ENCODE results near the gene RAB30. TPM values are rescaled to one million over a fixed set of nuclear protein-coding genes. Genes with fewer than 3 reads are reported as not detected.
"Not testable (repeated sequence)": the region's sequence is repeated elsewhere in the genome, so short reads cannot be mapped to it uniquely, and the experiment has no call there.

The RAB30 gene
- total RNA-seq, 1 donor from 2014 or later = 7.2 TPM

GRCh38 chr11:82959987-82960778 is 111.5 kb downstream of the RAB30 start:
- intact Hi-C loops (cut with micrococcal nuclease) = loop anchor here (1.0 to 2.0 kb wide), 11 partner anchors 11 to 326 kb away; partner anchors contain the start of genes CCDC90B, DDIAS and RAB30

GRCh38 chr11:82955736-82956453 is 115.8 kb downstream of the RAB30 start:
- intact Hi-C loops (cut with micrococcal nuclease) = loop anchor here (1.0 kb wide), 1 partner anchor 200 kb away; no protein-coding TSS in a partner anchor

- intact Hi-C loops (cut with micrococcal nuclease) = not testable (repeated sequence)
These were observed 121.2 kb downstream of the RAB30 start for GRCh38 chr11:82950502-82950901.

- intact Hi-C loops (cut with micrococcal nuclease) = no loop called here
These were observed 122.3 kb downstream of the RAB30 start for GRCh38 chr11:82949352-82949751.

GRCh38 chr11:82945682-82946081 is 126.0 kb downstream of the RAB30 start:
- intact Hi-C loops (cut with micrococcal nuclease) = no loop called here

GRCh38 chr11:82945041-82945440 is 126.7 kb downstream of the RAB30 start:
- intact Hi-C loops (cut with micrococcal nuclease) = not testable (repeated sequence)

DNA sequence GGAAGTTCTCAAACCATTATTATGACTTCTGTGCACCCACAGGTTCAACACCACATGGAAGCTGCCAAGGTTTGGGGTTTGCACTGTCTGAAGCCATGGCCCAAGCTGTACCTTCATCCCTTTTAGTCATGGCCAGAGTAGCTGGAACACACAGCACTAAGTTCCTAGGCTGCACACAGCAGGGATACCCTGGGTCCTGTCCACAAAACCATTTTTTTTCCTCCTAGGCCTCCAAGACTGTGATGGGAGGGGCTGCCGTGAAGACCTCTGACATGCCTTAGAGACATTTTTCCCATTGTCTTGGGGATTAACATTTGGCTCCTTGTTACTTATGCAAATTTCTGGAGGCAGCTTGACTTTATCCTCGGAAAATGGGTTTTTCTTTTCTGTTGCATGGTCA is 127.5 kb downstream of the RAB30 start:
- intact Hi-C loops (cut with micrococcal nuclease) = no loop called here

- intact Hi-C loops (cut with micrococcal nuclease) = not testable (repeated sequence)
These were observed 128.3 kb downstream of the RAB30 start for GRCh38 chr11:82943430-82943829.

- intact Hi-C loops (cut with micrococcal nuclease) = no loop called here
These were observed 129.3 kb downstream of the RAB30 start for GRCh38 chr11:82942376-82942775.

DNA sequence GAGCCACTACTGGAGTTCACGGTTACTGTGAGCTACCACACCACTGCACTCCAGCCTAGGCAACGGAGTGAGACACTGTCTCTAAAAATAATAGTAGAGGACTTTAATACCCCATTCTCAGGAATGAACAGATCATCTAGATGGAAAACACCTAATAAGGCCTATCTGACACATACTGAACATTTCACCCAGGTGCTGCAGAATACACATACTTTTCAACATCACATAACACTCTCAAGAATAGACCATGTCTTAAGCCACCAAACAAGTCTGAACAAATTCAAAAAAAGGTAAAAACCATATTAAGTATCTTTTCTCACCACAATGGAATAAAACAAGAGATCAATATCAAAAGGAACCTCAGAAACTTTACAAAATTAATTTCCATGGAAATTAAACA is 132.2 kb downstream of the RAB30 start:
- intact Hi-C loops (cut with micrococcal nuclease) = no loop called here

- intact Hi-C loops (cut with micrococcal nuclease) = no loop called here
These were observed 134.1 kb downstream of the RAB30 start for GRCh38 chr11:82937554-82937953.

GRCh38 chr11:82936261-82936660 is 135.4 kb downstream of the RAB30 start:
- intact Hi-C loops (cut with micrococcal nuclease) = no loop called here

- intact Hi-C loops (cut with micrococcal nuclease) = no loop called here
These were observed 139.1 kb downstream of the RAB30 start for GRCh38 chr11:82932564-82932963.

- intact Hi-C loops (cut with micrococcal nuclease) = no loop called here
These were observed 141.0 kb downstream of the RAB30 start for GRCh38 chr11:82930734-82931133.

- intact Hi-C loops (cut with micrococcal nuclease) = no loop called here
These were observed 141.5 kb downstream of the RAB30 start for GRCh38 chr11:82930229-82930628.

- intact Hi-C loops (cut with micrococcal nuclease) = no loop called here
These were observed 142.6 kb downstream of the RAB30 start for GRCh38 chr11:82929121-82929520.

GRCh38 chr11:82927264-82927880 is 144.3 kb downstream of the RAB30 start:
- intact Hi-C loops (cut with micrococcal nuclease) = loop anchor here (1.0 to 2.0 kb wide), 8 partner anchors 8 to 144 kb away; partner anchors contain the start of genes DDIAS and RAB30

DNA sequence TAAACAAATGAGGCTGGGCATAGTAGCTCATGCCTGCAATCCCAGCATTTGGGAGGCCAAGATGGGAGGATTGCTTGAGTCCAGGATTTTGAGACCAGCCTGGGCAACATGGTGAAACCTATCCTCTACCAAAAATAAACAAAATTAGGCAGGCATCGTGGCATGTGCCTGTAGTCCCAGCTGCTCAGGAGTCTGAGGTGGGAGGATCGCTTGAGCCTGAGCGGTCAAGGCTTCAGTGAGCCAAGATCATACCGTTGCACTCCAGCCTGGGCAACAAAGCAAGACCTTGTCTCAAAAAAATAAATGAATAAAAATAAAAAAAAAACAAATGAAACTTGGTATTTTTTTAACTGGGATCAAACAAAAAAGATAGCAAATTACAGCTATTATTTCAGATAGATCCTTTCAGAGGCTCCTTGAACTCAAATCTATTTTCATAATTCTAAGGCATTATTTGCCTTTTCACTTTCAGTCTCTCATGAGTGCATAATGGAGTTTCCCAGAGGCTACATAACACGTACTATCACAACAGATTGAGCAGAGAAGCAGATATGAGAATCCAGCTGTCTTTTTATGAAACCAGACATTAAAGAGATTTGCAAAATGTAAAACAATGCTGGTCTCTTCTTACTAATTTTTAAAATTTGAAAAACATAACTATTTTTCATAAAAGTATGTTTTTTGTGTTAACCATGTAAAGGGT is 147.0 kb downstream of the RAB30 start:
- intact Hi-C loops (cut with micrococcal nuclease) = loop anchor here (5.0 kb wide), 2 partner anchors 83 to 193 kb away; no protein-coding TSS in a partner anchor
